Anterior cingulate cortex (tissue), 58 donors: ENCODE results near the gene GPRC5B.
A peak's percentile ranks its signal among the peaks of the same experiment; 100 is the strongest.

ENCODE experiments used
- DNase-seq, 58 donors: peaks; one replicate each; lab custom pipeline; 2025; lab: John Stamatoyannopoulos, UW

The GPRC5B gene

DNA sequence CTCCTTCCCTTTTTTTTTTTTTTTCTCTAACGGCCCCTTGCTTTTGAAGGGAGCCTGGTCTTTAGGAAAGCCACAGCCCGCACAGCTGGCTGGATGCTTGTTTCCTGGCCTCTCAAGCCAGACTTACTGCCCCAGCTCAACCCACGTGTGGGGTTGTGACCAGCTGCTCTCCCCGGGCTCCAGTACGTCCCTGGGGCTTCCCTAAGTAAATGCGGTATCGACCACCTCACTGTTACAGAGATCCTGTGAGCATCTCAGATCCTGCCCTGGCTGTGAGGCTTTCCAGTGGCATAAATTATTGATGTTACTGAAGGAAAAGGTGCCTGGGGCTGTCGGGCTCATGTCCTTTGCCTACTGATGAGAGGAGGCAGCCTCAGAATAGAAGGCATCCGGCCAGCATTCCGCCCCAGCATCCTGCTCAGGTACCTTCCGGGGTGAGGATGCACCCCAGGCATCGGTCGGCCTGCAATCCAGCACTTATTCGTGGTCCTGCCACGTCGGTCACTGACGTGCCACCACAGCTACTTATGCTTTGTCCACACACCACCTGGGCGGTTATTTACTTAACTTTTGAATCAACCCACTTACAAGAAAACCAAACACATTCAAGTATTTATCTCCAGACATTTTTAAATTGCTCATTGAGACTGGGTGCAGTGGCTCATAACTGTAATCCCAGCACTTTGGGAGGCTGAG, 9.6 kb downstream of the GPRC5B start:
- DNase-seq = peak in 3 of 58 donors; percentile 12 to 38 (median 19)

DNA sequence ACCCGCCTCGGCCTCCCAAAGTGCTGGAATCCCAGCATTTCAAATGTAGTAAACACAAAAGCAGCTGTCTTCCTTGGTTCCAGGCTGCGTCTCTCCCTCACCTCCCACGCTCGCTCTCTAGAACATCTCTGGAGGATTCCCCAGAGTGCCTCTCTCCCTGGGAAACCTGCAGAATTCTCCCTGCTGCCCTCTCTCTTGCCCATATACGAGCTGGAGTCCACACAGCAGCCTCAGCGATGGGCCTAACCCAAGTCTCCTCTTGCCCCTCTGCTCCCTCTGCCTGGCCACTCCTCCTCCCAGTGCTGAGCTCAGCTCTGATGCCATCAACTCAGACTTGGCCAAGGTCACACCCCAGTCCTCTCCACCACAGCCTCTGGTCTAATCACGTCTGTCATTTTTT, 10.6 kb downstream of the GPRC5B start:
- peak in 15 of 58 donors; percentile 9 to 52 (median 29) for DNase-seq

DNA sequence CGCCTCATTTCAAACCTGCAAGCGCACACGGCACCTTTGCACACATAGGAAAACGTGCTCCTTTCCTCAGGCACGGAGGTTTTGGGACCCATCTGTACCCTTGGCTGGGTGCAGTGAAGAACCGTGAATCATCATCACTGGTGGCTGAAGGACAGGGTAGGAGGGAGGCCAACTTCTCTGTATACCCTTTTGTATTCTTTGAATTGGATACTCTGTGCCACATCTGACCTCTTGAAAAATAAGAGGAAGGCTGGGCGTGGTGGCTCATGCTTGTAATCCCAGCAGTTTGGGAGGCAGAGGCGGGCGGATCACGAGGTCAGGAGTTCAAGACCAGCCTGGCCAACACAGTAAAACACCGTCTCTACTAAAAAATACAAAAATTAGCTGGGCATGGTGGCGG, 11.7 kb downstream of the GPRC5B start:
- DNase-seq = peak in 22 of 58 donors; percentile 17 to 74 (median 42)

- peak in 54 of 58 donors; percentile 23 to 94 (median 72) for DNase-seq
Measured at GRCh38 chr16:19872179-19872863, 12.3 kb downstream of the GPRC5B start.

- DNase-seq = no peak
Measured at GRCh38 chr16:19871721-19872120, 12.9 kb downstream of the GPRC5B start.

DNA sequence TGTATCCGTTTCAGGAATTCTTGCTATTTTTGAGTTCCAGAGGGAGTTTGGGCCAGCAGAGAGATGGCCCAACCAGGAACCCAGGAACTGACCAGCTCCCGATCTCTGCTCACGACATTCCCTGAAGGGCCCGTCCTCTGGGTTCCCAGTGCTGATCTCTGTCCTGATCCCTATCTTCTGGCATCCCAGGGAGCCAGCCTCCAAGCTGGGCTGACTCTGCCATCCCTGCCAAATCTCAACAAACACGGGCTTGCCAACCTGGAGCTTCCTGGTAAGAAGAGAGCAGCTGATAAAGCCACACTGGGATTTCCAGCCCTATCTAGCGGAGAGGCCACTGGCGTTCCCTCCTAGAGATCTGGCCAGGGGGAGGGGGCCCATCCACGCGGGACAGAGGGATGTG, 16.2 kb downstream of the GPRC5B start:
- peak in 1 of 58 donors; percentile 8 for DNase-seq

- peak in 2 of 58 donors; percentile 23 to 25 for DNase-seq
Measured at GRCh38 chr16:19864566-19864965, 20.1 kb downstream of the GPRC5B start.

DNA sequence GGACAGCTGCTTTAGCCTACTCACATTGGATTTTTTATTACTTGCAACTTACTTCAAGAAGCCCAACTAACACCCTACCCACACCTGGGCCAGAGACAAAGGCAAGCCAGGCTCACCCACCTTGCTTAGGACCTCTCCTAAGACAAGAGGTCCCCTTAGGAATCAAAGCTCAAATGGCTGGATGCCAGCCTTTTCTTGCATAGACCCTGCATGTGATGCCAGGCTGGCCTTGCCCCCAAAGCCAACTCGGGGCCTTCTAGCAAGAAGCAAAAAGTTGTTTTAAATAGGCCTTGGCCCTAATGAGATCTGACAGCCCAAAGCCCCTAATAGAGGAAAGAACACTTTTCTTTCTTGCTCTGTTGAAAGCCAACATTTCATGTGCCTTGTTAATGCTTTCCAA, 20.7 kb downstream of the GPRC5B start:
- DNase-seq = no peak

DNA sequence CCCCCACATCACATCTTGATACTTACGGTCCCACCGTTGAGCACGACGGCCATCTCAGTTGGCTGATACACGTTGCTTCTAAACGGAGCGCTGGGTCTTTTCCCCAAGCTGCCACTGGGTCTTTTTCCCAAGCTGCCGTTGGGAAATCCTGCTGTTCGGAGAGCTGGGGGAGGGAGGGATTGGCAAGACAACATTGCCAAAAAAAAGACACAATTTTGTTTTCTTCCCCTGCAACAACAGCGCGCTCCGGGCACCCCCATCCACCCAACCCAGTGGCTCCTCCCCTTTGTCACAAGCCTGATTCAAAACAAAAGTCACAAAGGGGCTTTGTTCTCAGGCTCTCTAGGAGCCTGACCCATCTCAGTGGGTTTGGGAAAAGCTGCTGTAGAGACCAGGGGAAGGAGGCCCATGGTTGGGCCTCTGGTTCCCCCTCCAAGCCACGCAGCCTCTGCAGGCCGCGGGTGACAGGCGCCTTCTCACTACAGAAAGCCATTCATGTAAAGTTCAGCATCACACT, 22.8 kb downstream of the GPRC5B start:
- DNase-seq = peak in 55 of 58 donors; percentile 32 to 95 (median 81)

GRCh38 chr16:19861133-19861532, 23.5 kb downstream of the GPRC5B start:
- DNase-seq = no peak

GRCh38 chr16:19860166-19861041, 24.2 kb downstream of the GPRC5B start:
- peak in 4 of 58 donors; percentile 15 to 59 (median 44) for DNase-seq

- peak in 1 of 58 donors; percentile 39 for DNase-seq
Measured at GRCh38 chr16:19859603-19860002, 25.0 kb downstream of the GPRC5B start.

- DNase-seq = no peak
Measured at GRCh38 chr16:19859166-19859565, 25.5 kb downstream of the GPRC5B start.

- peak in 1 of 58 donors; percentile 11 for DNase-seq
Measured at GRCh38 chr16:19858340-19859018, 26.2 kb downstream of the GPRC5B start.

GRCh38 chr16:19857593-19858339, 26.9 kb downstream of the GPRC5B start:
- no peak for DNase-seq

DNA sequence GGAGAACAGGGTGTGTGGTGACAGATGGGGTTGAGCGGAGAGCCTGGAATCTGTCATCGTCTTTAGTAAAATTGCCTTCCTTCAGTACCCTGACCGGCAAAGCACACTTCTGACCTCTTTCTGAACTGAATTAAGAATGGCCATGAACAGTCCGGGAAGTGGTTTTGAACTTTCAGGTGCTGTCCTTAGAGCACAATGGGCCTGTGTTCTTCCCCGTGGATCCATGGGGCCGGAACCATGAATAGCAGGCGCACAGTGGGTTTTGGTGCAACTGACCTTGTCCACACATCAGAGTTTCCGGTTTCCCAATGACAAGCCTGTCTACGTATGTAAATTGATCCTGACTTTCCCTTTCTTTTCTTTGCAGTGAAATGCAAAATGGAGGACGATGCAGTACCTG, 28.5 kb downstream of the GPRC5B start:
- peak in 5 of 58 donors; percentile 15 to 36 (median 26) for DNase-seq

- DNase-seq = no peak
Measured at GRCh38 chr16:19854543-19854876, 30.1 kb downstream of the GPRC5B start.

- peak in 17 of 58 donors; percentile 18 to 77 (median 37) for DNase-seq
Measured at GRCh38 chr16:19853742-19854542, 30.7 kb downstream of the GPRC5B start.
